Embryonic facial prominence (tissue), 1 donor: ENCODE data around the gene KIAA1958.

ENCODE experiments used
- DNase-seq: peaks from one replicate; pipeline ENCODE4 v3.0.0-alpha.2; 2016; ENCODE audit errors: extremely low spot score

Gene KIAA1958

DNA sequence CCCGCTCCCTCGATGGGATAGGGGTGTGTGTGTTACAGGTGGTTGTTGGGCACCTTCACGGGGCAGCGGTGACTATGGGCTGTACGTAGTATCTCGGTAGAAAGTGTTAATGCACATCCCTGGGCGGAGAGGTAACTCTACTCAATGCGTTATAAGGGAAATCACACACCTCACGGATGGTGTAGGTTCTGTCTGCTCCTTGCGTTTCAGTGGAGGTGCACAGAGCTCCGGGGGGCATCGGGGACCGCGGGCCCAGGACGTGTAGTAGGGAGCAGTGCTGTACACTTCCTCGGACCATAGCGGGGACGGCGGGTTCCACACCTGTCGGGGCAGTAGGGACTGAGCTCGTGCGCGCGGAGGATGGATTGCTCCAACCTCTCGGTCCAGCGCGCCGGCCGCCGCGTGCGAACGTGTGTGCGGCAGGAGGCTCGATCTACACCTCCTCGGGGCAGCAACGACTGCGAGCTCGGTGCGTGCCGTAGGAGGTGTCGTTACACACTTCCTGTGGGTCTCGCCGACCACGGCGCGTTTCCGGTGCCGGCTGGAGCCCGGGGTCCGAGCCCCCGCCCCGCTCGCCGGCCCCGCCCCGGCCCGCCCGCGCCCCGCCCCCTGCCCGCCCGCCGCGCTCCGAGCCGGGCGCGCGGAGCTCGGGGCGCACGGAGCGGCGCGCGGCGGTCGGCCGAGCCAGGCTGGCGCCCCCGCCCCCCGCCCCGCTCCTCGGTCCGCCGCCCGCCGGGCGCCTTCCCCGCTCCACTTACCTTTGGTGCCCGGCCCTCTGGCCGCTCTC, at the start of gene KIAA1958:
KIAA1958 (plus strand) TSS at position 607 of the 787 bp plus-strand sequence. CDS start 87,254 bp downstream, outside the sequence.
- DNase-seq: peak; percentile 27

DNA sequence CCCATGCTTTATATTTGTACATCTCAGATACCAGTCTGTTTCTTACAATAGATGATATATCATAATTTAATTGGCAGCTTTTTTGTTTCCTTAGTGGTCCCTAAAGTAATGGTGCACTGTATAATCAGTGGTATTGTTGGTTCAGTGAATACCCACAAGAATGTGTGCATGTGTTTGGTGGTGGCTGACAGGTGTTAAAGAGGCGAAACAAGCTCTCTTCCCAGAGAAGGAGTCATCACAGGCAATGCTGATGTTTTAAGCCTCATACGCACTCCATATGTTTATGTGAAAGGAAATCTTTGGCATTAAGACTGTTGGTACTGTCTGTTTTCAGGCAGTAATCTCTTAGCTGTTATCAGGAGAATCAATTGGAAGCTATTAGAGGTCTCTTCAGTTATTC, 49.2 kb upstream of the KIAA1958 start:
- no peak for DNase-seq

DNA sequence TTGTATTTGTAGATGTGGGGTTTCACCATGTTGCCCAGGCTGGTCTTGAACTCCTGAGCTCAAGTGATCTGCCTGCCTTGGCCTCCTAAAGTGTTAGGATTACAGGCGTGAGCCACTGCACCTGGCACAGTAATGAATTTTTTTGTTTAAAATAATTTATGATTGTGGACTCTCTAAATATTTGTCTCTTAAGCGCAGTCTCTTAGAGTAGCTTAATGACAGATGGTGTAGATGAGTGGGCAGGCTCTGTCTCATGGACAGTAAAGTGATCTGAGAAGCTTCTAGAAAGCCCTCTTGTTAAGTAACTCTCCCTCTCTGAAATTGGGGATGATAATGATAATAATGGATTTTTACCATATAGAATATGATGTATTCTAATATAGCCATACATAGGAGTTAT, 47.5 kb upstream of the KIAA1958 start:
- no peak for DNase-seq

DNA sequence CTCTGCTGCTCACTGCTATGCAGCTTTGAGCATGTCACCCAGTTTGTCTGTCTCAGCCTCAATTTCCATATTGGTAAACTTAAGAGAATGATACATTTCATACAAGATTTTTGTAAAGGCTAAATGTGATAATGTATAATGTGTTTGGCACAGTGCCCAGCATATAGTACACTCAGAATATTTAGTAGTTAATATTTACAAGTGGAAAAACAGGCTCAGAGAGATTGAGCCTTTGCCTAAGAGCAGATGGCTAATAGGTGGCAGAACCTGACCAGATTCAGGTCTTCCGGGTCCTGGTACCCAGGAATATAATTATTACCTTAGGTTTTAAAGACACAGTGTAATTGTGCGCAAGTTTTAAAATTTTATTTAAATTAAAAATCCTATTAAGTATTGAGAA, 46.8 kb upstream of the KIAA1958 start:
- DNase-seq: no peak

GRCh38 chr9:112443200-112443599, 43.4 kb upstream of the KIAA1958 start:
- DNase-seq: no peak

- no peak for DNase-seq
Observed at GRCh38 chr9:112443636-112444035, 43.0 kb upstream of the KIAA1958 start.

DNA sequence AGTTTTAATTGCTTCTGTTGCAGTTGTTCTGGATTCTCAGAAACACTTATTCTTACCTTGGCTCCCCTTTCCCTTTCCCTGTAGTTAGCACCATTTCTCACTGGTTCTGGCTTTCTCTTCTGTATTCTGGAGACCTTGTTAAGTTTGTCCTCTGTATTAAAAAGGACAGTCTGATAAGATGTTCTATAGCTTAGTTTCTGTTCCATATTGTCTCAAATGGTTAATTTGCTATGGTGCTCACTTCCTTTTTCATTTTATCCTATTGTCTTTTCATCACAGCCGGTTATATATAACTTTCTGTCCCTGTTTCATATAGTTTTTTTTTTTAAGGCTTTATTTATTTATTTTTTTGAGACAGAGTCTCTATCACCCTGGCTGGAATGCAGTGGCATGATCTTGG, 41.4 kb upstream of the KIAA1958 start:
- DNase-seq: no peak

DNA sequence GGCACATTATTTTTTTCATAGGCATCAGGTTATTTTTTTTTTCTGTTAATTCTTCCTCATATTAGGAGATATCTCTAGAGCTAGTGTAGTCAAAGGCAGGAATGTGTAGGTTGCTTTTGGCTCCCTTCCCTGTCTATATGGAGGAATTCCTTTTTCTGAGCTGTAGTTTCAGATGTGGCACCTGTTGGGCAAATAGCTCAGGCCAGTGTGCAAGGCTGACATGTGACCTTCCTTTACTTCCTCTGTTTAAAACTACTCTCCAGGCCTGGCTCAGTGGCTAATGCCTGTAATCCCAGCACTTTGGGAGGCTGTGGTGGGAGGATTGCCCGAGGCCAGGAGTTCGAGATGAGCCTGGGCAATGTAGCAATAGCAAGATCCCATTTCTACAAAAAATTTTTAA, 40.5 kb upstream of the KIAA1958 start:
- no peak for DNase-seq

DNA sequence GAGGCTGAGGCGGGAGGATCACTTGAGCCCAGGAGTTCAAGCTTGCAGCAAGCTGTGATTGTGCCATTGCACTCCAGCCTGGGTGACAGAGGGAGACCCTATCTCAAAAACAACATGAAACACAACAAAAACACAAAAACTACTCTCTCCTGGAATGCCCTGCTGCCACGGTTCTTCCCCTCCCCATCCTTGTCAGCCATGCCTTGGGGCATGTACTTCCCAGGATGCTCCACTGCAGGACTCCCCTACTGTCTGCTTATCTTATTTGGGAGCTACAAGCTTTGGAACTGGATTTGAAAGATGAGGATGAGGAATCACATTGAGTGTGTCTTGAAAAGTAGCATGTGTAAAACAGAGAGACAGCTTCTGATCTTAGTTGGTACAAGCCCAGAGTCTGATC, 40.1 kb upstream of the KIAA1958 start:
- no peak for DNase-seq

DNA sequence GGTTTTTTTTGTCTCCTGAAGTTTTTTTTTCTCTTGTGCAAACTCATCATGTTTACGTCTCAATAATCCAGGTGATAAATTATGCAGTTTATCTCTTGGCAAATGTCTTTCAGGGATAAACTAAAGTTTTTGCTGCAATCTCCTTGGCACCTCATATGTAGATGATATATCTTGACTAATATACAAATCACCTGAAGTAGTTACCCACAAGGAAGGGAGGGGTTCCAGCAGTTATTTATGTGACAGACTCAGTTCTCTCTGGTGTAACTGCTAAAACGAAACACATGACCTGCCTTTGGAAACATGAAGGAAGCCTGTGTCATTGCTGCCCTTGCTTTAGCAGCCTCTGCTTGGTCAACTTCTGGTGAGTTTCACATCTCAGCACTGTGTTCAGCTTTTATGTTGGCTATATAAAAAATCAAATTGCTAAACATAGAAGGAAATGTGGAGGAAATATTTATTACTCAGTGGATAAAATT, 39.3 kb upstream of the KIAA1958 start:
- DNase-seq: no peak

GRCh38 chr9:112462855-112463254, 23.8 kb upstream of the KIAA1958 start:
- DNase-seq: no peak

- no peak for DNase-seq
Observed at GRCh38 chr9:112465352-112465751, 21.3 kb upstream of the KIAA1958 start.

GRCh38 chr9:112472996-112473395, 13.6 kb upstream of the KIAA1958 start:
- DNase-seq: no peak

- no peak for DNase-seq
Observed at GRCh38 chr9:112473986-112474385, 12.6 kb upstream of the KIAA1958 start.

GRCh38 chr9:112475318-112475717, 11.3 kb upstream of the KIAA1958 start:
- DNase-seq: no peak

DNA sequence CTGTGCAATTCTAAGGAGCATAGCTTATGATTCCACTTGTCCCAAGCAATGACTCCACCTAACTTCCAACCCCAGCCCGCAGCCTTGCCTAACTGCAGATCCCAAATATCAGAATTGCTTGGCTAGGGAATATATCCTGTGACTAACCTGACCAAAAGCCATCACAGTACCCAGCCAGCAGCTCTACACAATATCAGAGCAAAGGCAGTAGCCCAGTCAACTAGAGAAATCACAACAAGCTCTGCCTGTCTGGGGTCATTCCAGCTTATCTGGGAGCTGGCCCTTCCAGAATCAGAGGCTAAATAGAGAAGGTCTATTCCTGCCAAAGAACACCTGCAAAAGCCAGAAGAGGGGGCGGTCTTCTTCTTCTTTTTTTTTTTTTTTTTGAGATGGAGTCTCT, 9.3 kb upstream of the KIAA1958 start:
- no peak for DNase-seq

- no peak for DNase-seq
Observed at GRCh38 chr9:112479221-112479620, 7.4 kb upstream of the KIAA1958 start.

GRCh38 chr9:112484607-112485006, 2.0 kb upstream of the KIAA1958 start:
- no peak for DNase-seq

- DNase-seq: no peak
Observed at GRCh38 chr9:112485574-112485973, 1.1 kb upstream of the KIAA1958 start.

GRCh38 chr9:112487008-112487798, 576 bp downstream of the KIAA1958 start:
- peak; percentile 53 for DNase-seq

GRCh38 chr9:112487799-112488340, 1.2 kb downstream of the KIAA1958 start:
- no peak for DNase-seq

GRCh38 chr9:112489039-112489546, 2.5 kb downstream of the KIAA1958 start:
- DNase-seq: no peak
